ENCODE results near the gene SPON2. TPM values are rescaled to one million over a fixed set of nuclear protein-coding genes. Genes with fewer than 3 reads are reported as not detected.

SPON2 gene
- total RNA-seq, 1 donor from 2014 or later, result 149 TPM

GRCh38 chr4:1169691-1170096, 2.7 kb downstream of the SPON2 start:
- H3K36me3 Mint-ChIP-seq (ENCODE audit: unreplicated experiment), result peaks cover 5% of the 10 kb centered on the region
- no peak for DNase-seq (ENCODE audit: extremely low spot score, unreplicated experiment)
- H3K4me3 Mint-ChIP-seq (ENCODE audit: unreplicated experiment), result no peak overlapping the region
- TF ChIP-seq CTCF (IDR thresholded peaks at IDR 0.05), result no peak
- no peaks in the 10 kb centered on the region for H3K9me3 Mint-ChIP-seq (ENCODE audit: unreplicated experiment)
- peaks cover 44% of the 10 kb centered on the region for H3K4me1 Mint-ChIP-seq (ENCODE audit: unreplicated experiment)
- H3K27me3 Mint-ChIP-seq (ENCODE audit: unreplicated experiment), result peaks cover 2% of the 10 kb centered on the region
- no peak overlapping the region for H3K27ac Mint-ChIP-seq (ENCODE audit: unreplicated experiment)

- peaks cover 4% of the 10 kb centered on the region for H3K27me3 Mint-ChIP-seq (ENCODE audit: unreplicated experiment)
These were observed 3.2 kb downstream of the SPON2 start for GRCh38 chr4:1169171-1169671.

GRCh38 chr4:1168191-1169101, 3.9 kb downstream of the SPON2 start:
- DNase-seq (ENCODE audit: extremely low spot score, unreplicated experiment), result no peak
- Mint-ChIP-seq H3K4me3 (ENCODE audit: unreplicated experiment) (peak overlapping the region; percentile 65), H3K27me3 (ENCODE audit: unreplicated experiment) (peaks cover 12% of the 10 kb centered on the region), H3K9me3 (ENCODE audit: unreplicated experiment) (peaks cover 4% of the 10 kb centered on the region), H3K27ac (ENCODE audit: unreplicated experiment) (no peak overlapping the region), H3K36me3 (ENCODE audit: unreplicated experiment) (peaks cover 5% of the 10 kb centered on the region), H3K4me1 (ENCODE audit: unreplicated experiment) (peaks cover 31% of the 10 kb centered on the region)
- no peak for TF ChIP-seq CTCF (IDR thresholded peaks at IDR 0.05)

More at GRCh38 chr4:1169171-1169671, 3.2 kb downstream of the SPON2 start:
- no peak for DNase-seq (ENCODE audit: extremely low spot score, unreplicated experiment)
- H3K36me3 Mint-ChIP-seq (ENCODE audit: unreplicated experiment), result peaks cover 5% of the 10 kb centered on the region
- H3K4me3 Mint-ChIP-seq (ENCODE audit: unreplicated experiment), result peak overlapping the region; percentile 35
- no peaks in the 10 kb centered on the region for H3K9me3 Mint-ChIP-seq (ENCODE audit: unreplicated experiment)
- TF ChIP-seq CTCF (IDR thresholded peaks at IDR 0.05), result no peak
- H3K27ac Mint-ChIP-seq (ENCODE audit: unreplicated experiment), result no peak overlapping the region
- H3K4me1 Mint-ChIP-seq (ENCODE audit: unreplicated experiment), result peaks cover 39% of the 10 kb centered on the region

- H3K27me3 Mint-ChIP-seq (ENCODE audit: unreplicated experiment), result peaks cover 20% of the 10 kb centered on the region
These were observed 5.0 kb downstream of the SPON2 start for GRCh38 chr4:1167244-1167949.

More at GRCh38 chr4:1167244-1167949, 5.0 kb downstream of the SPON2 start:
- Mint-ChIP-seq H3K9me3 (ENCODE audit: unreplicated experiment) (peaks cover 6% of the 10 kb centered on the region), H3K36me3 (ENCODE audit: unreplicated experiment) (peaks cover 5% of the 10 kb centered on the region), H3K27ac (ENCODE audit: unreplicated experiment) (no peak overlapping the region), H3K4me3 (ENCODE audit: unreplicated experiment) (peak overlapping the region; percentile 65), H3K4me1 (ENCODE audit: unreplicated experiment) (peaks cover 24% of the 10 kb centered on the region)
- peak; percentile 92 for DNase-seq (ENCODE audit: extremely low spot score, unreplicated experiment)
- peak; percentile 96 for TF ChIP-seq CTCF (IDR thresholded peaks at IDR 0.05)

All from osteocyte (in vitro differentiated cells).